GM21825 (cell line): ENCODE data around the gene ABCA3.

Source experiments
- ATAC-seq: cut with Tn5 transposase; IDR thresholded peaks from one replicate; pipeline ENCODE4 v1.9.1; 2021; ENCODE audit warnings: mild to moderate bottlenecking, moderate library complexity; ENCODE audit not compliant: unreplicated experiment

Gene ABCA3

DNA sequence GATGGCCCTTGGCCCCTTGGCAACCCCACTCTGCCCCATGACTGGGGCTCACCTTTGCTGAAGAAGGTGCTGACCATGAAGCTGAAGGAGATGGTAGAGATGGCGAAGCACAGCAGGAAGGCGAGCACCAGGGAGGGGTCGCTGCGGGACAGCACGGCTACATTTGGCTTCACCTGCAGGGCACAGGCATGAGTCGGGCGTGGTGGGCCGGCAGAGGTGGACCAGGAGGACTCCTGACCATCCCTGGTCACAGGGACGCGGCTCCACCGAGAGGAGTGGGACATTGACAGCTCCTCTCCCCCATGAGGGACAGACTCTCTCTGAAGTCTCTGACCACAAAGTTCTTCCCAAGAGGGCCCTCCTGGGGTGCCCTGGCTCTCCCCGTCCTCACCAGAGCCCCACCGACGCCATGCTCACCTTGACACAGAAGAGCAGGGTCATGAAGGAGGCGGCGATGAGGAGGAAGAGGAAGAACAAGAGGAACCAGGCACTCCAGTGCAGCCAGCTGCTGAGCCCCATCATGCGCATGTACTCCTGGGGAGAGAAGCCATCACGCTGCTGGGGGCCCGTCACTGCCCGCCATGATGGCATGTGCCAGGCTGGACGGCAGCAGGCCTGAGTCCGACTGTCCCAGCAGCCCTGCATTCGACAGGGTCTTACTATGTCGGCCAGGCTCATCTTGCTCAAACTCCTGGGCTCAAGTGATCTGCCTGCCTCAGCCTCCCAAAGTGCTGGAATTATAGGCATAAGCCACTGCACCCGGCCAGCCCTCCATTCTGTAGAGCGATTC lies 23.1 kb downstream of the ABCA3 start:
- no peak for ATAC-seq

DNA sequence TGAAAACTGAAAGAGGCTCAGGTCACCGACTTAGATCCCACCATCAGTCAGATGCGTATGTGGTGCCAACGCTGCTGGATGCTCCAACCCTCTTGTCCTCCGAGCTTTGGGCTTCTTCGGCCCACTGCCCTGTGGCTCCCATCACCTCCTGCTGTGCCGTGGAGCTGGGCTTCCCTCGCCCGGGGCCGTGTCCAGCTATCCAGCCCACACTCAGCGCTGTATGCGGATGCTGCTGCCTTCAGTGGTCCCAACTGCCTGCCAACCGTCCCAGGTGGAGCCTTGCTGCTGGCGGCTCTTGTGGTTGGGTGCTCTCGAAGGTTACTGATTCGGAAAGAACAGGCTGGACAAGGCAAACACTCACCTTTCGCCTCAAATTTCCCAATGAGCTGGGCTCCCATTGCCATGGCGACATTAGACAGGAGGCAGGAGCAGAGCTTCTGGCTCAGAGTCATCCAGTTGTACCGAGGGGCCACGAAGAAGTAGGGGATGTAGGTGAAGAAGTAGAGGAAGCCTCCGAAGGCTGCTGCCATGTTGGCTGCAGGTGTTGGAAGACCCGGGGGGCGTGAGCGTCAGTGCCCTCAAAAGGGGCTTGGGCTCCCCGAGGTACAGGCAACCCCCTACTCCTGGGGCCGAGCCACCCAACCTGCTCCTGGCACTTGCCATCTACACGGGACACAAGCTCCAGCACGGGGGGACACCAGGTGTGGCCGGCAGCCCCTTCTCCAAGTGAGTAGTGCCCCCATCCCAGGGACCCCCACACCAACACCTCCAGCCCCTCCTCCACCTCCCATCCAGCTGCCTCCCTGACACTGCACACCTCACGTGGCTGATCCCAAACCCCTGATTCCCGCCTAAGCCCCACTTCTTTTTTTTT lies 32.2 kb downstream of the ABCA3 start:
- ATAC-seq = no peak

DNA sequence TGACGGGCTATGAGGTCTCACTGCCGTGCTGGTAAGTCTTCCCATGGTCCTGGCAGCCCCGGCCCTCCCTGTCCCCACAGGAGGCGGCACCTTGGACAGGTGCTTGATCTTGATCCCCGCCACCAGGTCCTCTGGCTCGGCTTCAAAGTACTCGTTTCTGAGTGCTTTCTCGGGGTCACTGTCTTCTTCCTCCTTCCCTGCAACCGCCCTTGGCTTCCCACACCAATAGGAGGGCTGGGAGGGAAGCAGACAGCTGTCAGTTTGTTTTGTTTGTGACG lies 40.7 kb downstream of the ABCA3 start:
- ATAC-seq = no peak

DNA sequence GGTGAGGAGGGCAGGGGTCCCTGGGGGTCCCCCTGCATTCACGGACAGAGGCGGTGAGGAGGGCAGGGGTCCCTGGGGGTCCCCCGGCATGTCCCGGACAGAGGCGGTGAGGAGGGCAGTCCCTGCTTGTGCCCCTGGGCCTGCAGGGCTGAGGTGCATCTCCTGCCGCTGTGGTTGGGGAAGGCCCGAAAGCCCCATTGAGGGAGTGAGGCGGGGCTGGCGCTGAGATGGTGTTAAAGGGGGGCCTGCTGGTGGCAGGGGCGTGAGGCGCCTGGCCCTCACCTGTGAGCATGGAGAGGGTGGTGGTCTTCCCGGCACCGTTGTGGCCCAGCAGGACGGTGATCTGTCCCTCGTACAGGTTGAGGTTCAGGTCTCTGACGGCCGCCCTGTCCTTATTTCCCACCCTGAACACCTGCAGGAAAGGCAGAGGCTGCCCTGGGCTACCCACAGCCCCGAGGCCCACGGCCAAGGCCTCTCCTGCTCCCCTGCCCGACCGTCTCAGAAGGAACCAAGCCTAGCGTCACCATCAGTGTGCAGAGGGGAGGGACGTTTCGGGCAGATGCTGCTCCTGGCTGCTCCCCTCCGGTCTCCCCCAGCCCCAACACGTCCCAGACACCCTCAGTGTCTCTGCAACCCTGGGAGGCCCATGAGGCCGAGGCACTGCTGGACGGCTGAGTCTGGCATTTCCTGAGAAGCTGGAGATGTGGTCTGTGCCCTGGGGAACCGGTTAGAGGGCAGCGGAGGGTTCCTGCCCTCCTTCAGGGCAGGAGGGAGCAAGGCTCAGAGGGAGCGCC lies 41.2 kb downstream of the ABCA3 start:
- no peak for ATAC-seq

DNA sequence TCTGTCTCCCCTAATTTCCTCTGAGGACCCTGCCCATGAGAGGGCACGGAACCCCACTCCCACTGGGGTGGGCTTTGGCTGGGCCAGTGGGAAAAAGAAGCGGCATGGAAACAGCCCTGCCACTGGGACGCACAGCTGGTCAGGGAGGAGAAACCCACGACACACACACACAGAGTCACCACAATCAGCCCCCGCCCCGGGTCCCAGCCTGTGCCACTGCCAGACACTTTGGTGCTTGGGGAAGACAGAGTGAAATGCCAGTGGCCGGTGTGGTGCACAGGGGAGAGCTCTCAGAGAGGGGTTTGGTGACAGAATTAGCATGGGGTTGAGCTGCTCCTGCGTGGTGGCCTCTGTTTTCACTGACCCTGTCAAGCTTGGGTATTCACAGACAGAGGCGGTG lies 41.9 kb downstream of the ABCA3 start:
- no peak for ATAC-seq

DNA sequence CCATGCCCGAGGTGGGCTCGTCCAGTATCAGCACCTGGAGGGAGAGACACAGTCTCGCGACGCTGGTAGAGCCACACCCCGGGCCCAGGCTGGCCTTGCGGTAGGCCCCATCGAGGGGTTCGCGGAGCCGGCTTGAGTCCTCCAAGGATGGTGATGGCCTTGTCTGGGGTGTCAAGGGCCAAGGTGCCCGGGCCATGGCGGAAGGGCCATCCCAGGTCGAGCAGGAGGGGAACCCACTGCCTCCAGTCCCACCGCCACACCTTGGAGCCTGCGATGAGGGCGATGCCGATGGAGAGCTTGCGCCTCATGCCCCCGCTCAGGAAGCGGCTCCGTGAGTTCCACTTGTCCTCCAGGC lies 43.0 kb downstream of the ABCA3 start:
- no peak for ATAC-seq

DNA sequence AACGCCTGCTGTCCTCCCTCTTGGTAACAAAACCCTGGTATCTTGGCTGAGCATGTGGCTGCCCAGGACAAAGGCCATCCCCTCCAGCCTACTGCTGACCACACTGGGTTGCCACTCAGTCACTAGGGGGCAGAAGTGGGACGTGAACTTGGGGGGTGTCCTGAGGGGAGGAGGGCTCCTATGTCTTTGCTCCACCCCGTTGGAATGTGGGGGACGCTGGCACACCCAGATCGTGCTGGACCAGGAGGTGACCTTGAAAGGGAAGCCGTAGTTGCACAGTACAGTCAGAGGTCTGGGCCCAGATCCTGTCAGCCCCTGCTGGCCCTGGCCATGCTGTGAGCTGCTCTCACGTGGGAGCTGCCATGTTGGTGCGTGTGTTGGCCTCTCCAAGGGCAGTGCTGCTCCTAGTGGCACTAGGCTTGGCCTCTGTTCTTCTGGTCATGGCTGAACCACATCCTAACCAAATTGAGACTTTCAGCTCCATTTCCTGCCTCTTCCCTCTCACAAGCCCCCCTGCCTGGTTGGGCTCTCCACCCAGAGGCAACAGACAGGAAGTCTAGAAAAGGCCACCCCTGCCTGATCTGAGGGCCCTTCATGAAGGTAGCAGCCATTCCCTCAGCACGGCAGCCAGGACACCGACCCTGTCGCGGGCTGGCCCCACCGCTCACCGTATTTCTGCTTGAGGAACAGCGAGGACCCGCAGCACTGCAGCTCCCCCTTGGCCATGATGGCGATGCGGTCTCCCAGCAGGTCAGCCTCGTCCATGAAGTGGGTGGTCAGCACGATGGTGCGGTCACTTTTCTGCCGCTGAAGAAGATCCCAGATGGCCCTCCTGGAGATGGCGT lies 43.6 kb downstream of the ABCA3 start:
- ATAC-seq = no peak

DNA sequence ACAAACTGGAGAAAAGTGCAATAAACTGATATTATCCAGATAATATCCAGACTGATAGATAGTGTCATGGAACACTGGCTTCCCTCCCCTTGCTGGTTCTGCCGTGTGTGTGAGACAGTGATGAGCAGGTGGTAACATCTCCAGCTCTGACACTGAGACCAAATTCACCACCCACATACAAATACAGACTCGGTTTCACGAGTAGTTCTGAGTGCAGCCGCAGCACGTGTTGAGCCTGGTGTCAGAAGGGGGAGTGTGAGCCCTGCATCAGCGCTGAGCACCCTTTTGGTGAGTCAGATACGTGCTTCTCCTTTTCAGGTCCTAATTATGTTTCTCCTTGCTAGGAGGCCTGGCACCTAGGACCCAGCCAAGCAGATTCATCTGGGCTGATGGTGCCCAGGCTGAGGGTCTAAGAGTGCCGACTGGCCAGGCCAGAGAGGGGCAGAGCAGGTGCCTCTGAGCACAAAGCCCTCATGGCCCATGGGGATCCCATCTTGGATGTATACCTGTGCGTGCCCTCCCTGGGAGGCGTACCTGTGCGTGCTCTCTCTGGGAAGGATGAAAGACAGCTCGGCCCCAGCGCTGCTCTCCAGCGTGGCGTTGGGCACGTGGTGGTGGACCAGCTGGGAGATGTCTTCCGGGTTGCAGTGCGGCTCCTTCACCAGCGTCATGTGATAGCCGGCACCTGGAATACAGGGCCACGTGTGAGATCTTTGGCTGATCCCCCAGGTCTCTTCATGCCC lies 45.3 kb downstream of the ABCA3 start:
- ATAC-seq = no peak

DNA sequence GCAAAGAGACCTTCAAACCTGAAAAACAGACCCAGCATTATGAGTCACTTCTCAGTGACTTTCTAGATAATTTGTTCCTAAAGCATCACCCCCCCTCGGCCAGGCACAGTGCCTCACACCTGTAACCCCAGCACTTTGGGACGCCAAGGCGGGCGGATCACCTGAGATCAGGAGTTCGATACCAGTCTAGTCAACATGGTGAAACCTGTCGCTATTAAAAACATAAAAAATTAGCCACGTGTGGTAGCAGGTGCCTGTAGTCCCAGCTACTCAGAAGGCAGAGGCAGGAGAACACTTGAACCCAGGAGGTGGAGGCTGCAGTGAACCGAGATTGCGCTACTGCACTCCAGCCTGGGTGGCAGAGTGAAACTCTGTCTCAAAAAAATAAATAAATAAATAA lies 48.3 kb downstream of the ABCA3 start:
- ATAC-seq = no peak

DNA sequence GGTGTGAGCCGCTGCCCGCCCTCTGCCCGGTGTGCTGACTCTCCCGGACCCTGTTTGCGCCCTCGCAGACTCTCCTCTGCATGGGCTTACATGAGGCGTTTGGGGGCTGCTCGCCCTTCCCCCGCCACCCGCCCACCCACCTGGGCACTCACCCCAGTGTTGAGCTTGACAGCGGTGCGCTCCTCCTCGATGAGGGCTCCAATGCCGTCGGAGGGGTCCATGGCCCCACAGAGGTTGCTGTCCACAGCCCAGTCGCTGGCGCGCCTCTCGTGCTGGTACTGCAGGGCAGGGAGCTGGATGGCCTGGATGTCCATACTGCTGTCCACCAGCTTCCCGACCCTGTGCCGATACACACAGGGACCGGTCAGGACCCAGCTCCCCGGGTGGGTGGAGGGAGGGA lies 51.2 kb downstream of the ABCA3 start:
- no peak for ATAC-seq

DNA sequence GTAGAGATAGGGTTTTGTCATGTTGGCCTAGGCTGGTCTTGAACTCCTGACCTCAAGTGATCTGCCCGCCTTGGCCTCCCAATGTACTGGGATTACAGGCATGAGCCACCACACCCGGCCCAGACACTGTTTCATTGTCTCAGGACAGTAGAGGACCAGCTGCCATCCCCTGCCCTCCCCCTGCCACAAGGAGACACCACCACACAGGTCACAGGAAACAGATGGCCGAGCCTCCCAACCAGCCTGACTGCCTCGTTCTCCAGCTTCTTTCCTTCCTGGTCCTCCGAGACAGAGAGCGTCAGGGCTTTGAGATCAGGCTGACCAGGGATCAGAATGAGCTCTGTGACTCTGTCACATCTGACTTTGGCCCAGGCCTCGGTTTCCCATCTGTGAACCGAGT lies 51.8 kb downstream of the ABCA3 start:
- no peak for ATAC-seq

DNA sequence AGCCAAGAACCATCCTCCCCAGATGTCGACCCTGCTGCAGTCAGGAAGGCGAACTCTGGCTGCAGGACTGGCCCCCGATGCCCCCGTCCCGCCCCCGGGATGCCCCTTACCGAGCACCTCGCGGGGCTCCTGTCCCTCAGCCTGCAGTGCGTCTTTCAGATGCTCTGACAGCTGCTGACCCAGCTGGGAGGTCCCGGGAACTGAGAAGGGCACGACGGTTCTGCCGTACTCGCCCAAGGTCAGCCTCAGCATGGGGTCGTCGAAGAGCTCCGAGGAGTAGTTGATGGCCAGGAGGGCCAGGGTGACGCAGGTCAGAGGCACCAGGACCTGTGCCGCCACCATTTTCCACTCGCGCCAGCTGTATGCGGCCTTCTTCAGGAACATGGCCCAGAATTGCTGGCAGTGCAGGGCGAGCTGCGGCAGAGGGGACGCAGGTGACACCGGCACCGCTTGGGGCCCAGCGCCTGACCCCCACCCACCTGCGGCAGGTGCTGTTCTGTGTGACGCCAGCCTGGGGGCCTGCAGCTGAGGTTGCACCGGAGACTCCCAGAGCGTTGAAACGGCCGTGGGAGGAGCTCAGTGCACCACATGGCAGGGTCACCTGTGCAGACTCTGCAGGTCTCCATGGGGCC lies 52.5 kb downstream of the ABCA3 start:
- ATAC-seq = no peak

DNA sequence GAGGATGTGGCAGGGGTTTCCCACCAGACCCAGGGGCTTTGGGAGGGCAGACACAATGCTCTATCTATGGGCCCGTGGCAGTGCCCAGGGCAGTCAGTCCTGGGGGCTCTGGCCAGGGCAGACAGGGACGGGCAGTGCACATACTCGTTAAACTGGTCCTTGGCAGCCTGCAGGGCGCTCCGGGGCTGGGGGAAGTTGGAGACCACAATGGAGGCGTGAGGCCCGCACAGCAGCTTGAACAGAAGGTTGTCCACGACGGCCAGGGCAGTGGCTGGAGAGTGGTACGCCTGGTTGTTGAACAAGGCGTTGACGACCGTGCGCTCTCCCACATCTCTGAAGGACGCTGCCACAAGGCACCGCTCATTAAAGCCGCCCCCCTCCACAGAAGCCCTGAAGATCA lies 54.0 kb downstream of the ABCA3 start:
- ATAC-seq = no peak

DNA sequence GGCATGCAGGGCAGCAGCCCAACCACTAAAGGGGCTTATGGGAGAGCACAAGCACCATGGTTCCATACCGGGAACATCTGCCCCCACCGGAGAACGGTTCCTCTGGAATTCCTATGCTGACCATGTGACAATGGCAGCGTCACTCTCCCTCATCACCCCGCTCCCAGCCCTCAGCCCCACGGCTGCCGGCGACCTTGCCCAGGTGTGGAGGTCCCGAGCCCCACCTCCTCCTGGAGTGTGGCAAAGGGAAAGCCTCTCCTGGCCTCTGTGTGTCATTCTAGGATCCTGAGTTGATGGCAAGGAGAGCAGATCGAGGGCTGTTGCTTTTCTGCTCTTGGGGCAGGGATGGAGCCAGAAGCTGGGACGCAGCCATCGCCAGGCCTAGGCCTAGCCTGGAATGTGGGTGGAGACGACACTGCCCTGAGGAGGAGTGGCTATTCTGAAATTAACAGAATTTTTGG lies 54.8 kb downstream of the ABCA3 start:
- no peak for ATAC-seq

DNA sequence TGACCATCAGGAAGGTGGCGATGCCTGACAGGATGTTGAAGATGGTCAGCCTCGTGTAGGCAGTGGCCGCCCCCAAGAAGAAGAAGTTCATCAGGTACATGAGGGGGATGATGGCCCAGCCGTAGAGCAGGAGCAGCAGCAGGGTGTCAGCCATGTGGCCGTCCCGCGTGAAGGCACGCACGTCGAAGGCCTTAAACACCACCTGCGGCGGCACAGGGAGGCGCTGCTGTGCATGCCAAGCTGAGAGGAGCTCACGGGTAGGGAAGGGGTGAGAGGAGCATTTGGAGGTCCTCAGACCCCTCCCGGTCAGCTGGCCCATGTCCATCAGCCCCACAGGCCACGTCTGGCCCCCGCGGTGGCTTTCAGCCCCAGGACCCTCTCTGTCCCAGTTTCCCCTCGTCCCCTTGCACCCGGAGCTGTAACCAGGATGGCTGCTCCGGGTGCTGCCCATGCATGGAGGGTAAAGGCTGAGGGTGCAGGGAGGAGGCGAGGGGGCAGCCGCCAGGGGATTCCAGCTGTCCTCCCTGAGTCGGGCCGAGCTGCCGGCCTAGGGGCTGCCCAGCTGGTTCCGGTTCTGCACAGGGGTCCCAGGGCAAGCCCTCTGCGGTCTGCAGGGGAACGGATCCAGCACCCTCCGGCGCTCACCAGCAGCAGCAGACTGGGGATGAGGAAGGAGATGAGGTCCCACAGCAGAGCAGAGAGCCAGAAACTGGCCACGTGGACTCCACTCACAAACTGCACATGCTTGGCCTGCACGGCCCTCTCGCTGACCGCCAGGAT lies 55.5 kb downstream of the ABCA3 start:
- no peak for ATAC-seq

DNA sequence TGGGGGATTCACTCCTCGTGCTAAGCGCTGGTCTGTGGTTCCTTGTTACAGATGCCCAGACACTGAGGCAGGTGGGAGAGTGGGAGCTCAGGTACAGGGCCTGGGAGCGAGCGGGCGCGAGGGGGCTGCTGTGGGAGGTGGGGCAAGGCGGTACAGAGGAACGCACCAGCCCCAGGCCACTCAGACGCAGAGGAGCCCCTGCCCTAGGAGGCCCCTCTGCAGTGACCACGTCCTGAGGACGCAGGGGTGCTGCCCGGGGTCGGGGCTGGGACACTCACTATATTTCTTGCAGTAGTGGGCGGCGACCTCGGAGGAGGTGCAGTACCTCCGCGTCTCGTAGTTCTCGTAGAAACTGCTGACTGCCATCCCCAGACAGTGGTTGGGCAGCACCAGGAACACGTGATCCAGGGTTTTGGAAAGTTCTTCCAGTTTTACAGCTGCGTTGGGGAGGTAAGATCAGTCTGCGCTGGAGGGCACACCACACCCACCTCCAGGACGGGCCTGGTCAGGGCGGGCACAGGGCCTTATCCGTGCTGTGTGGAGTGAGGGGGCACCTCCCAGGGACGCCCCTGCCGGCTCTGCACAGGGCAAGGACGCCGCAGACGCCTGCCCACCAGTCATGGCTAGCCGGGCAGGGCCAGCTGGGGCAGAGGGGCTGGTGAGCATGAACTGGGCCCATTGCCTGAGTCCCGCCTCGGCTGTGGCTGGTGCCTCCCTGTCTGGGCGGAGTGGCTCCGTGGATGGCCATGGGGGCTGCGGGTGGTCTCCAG lies 56.3 kb downstream of the ABCA3 start:
- ATAC-seq = no peak

DNA sequence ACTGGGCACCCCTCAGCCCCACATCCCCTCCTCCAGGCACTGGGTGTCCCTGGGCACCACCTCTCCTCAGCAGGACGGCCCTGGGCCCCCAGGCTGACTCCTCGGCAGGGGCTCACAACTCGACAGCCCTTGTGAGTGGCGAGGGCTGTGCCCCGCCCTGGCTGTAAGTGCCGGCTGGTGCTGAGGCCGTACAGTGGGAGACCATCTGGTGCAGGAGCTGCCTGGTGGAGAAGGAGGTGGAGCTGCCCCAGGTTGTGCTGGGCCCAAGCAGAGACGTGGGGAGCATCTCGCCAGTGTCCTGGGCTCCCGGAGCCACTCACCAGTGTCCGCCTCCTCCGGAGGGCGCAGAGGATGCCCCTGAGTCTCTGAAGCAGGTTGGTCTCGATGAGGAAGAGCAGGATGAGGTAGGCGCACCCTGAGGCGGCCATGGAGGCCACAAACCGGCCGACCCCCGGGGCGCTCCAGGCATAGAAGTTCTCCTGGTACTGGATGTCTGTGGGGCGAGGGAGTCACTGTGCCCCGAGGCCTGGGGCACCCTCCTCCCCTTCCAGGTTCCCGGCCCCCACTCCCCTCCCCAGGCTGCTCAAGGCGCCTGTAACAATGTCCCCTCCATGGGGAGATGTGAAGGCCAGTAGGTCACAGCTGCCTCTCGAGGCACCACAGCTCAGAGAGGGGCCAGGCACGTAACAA lies 57.5 kb downstream of the ABCA3 start:
- no peak for ATAC-seq

DNA sequence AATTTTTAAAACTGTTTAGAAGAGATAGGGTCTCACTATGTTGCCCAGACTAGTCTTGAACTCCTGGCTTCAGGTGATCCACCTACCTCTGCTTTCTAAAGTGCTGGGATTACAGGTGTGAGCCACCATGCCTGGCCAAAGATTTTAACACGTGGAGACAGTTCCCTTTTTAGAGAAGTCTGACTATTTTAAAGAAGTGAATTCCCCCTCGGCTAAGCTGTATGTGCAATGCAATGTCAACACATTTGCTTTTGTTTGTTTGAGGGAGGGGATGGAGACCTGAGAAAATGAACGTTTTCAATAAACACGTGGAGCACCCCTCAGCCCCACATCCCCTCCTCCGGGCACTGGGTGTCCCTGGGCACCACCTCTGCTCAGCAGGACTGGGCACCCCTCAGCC lies 58.3 kb downstream of the ABCA3 start:
- ATAC-seq = no peak
